HG03025 (cell line): ENCODE data around the gene ANKRD40CL.

ENCODE experiments used
- ATAC-seq: cut with Tn5 transposase; IDR thresholded peaks from one replicate; pipeline ENCODE4 v1.9.1; 2021; ENCODE audit warnings: mild to moderate bottlenecking, moderate library complexity; ENCODE audit not compliant: unreplicated experiment, low FRiP score

ANKRD40CL gene

GRCh38 chr17:50790618-50791017, 23.3 kb upstream of the ANKRD40CL start:
- no peak for ATAC-seq

DNA sequence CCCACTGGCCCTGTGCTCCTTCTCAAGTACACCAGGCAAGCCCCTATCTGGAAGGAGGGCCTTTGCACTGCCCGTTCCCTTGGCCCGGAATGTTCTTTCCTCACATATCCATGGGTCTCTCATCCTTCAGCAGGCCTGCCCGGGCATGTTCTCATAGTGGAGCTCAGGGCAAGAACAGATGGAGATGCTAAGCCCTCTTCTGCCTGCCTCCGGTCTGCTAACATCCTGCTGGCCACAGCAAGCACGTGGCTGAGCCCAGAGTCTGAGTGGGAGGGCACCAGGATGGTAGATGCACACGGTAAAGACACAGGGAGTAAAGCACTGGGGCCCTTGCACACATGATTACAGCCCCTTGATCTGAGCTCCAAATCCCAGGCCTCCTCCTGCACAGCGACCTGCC, 19.8 kb upstream of the ANKRD40CL start:
- ATAC-seq, result no peak

GRCh38 chr17:50785946-50786570, 18.7 kb upstream of the ANKRD40CL start:
- ATAC-seq, result no peak

DNA sequence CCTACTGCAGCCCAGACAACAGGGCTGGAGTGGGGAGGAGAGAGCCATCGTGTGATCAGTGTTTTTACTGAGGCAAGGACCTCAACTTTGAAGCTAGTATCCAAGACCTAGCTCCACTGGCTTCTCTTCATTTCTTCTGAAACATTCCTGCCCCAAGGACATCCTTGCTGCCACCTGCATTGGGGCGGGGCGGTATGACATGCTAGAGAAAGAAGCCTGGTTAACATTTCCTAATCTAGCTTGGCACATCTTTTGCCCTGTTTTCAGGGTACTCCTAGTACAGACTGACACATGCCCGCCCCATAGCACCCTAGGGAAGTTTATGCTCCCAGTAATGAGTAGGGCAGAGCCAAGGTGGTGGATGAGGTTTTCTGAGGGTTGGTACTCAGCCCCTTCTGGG, 17.8 kb upstream of the ANKRD40CL start:
- no peak for ATAC-seq

- ATAC-seq, result no peak
These were observed 16.6 kb upstream of the ANKRD40CL start for GRCh38 chr17:50783905-50784304.

DNA sequence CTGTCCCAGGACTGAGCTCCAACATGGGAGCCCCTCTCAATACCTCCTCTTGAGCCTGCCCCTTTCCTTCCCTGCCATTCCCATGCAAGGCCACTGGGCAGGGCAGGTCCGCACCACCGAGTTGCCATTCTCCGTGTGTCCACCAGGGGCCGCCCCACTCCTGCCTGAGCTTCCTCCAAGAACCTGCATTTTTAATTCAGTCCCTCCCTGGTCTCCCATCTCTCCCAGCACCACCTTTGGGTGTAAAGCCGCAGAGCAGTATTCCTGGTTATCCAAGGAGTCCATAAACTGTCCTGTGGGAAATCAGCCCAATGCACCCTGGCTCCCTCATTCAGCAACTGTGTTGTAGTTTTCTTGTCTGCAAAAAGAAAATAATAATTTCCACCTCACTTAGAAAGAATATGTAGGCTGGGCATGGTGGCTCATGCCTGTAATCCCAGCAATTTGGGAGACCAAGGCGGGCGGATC, 15.9 kb upstream of the ANKRD40CL start:
- no peak for ATAC-seq

GRCh38 chr17:50781167-50781566, 13.8 kb upstream of the ANKRD40CL start:
- no peak for ATAC-seq

GRCh38 chr17:50779747-50780353, 12.5 kb upstream of the ANKRD40CL start:
- no peak for ATAC-seq

DNA sequence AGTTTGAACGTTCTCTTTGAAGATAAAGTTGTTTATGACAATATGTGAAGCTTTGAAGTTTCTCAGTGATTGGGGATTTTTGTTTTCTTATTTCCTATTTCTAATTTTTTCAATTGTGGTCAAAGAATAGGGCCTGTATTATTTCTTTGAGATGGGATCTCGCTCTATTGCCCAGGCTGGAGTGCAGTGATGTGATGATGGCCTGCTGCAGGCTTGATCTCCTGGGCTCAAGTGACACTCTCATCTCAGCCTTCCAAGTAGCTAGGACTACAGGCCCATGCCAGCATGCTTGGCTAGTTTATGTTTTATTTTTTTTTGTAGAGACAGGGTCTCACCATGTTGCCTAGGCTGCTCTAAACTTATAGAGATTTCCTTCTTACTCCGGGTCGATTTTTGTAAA, 11.7 kb upstream of the ANKRD40CL start:
- ATAC-seq, result no peak

DNA sequence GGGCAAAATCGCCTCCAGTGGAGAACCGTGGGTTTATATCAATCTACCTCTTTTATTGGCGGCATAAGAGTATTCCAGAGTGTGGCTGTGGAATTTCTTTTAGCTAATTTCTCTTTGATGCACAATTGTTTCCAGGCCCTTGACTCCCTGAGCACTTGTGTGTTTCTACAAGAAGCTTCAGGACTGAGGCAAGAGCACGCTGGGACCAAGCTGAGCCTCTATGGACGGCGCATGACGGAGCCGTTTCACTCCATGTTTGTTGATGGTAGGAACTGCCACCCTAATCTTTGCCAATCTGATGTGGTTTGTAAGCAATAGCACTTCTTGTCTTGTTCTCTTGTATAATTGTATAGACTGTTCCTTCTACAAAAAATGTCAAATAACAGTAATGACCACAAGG, 11.2 kb upstream of the ANKRD40CL start:
- ATAC-seq, result no peak

- ATAC-seq, result no peak
These were observed 8.6 kb upstream of the ANKRD40CL start for GRCh38 chr17:50775926-50776325.

DNA sequence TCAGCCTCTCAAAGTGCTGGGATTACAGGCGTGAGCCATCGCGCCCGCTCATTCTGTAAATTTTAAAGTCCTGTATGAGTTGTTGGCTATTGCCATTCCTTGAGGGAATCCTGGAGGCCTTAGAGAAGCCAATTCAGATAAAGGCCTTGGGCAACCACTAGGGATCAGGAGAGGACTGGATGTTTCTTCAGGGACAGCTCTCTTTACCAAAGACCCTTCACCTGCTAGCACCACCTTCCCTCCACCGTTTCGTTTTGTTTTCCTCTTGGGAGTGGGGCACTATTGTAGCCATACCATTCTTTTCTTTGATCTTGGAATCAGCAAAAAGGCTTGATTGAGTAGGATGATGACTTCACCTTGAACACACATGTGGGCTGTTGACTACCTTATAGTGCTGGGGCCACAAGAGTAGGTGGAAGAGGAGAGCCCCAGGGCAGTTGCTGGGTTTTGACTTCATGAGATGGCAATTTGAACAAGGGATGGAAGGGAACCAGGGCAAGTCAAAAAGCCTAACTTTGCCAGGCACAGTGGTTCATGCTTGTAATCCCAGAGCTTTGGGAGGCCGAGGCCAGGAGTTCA, 7.0 kb upstream of the ANKRD40CL start:
- no peak for ATAC-seq

GRCh38 chr17:50771991-50772785, 4.9 kb upstream of the ANKRD40CL start:
- ATAC-seq, result no peak

- no peak for ATAC-seq
These were observed 3.0 kb upstream of the ANKRD40CL start for GRCh38 chr17:50770346-50770745.

DNA sequence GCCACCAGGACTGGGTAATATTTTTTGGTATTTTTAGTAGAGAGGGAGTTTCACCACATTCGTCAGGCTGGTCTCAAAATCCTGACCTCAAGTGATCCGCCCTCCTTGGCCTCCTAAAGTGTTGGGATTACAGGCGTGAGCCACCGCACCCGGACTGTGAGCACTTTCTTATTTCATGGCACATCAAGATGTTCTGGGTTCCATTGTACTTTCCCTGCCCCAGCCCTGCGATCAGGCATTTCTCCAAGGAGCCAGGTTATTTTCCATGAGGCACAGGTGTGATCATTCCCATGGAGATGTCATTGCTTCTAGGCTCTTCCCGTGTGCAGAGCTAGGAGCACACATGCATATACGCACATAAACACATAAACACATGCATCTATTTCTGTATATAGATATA, 2.6 kb upstream of the ANKRD40CL start:
- no peak for ATAC-seq

GRCh38 chr17:50768346-50768761, 1.0 kb upstream of the ANKRD40CL start:
- no peak for ATAC-seq

GRCh38 chr17:50767030-50767429, 288 bp downstream of the ANKRD40CL start:
- ATAC-seq, result no peak

DNA sequence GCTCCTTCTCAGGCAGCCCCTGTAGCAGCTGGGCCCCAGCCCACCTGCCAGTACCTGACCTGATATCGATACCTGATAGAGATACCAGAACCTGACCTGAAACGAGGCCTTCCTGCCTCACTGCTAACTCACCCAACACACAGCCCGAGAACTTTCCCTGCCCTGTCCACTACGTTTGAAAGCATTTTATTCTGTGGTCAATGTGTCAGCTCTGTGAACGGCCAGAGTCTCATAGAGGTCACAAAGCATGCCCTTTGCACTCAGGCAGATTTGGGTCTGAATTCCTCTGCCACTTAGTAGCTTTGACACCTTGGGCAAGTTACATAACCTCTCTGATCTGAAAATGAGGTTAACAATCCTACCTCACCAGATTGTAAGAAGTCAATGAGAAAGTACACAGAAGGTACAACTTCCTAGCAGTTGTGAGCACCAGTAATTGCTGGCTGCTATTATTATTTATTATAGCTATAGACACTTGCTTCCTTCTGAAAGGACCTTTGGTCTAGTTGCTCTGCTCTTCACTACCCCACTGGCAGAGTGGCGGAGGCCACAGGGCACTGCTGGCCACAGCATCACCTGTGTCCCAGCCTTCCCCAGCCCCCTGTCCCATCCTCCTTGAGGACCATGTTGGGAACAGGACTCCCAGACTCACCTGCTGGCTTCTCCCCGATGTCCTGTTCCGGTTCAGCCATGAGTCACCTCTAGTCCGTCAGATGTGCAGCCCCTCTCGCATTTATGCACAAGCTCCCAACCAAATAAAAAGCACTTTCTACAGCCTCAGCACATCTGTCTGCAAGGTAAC, 895 bp downstream of the ANKRD40CL start:
- ATAC-seq, result no peak

DNA sequence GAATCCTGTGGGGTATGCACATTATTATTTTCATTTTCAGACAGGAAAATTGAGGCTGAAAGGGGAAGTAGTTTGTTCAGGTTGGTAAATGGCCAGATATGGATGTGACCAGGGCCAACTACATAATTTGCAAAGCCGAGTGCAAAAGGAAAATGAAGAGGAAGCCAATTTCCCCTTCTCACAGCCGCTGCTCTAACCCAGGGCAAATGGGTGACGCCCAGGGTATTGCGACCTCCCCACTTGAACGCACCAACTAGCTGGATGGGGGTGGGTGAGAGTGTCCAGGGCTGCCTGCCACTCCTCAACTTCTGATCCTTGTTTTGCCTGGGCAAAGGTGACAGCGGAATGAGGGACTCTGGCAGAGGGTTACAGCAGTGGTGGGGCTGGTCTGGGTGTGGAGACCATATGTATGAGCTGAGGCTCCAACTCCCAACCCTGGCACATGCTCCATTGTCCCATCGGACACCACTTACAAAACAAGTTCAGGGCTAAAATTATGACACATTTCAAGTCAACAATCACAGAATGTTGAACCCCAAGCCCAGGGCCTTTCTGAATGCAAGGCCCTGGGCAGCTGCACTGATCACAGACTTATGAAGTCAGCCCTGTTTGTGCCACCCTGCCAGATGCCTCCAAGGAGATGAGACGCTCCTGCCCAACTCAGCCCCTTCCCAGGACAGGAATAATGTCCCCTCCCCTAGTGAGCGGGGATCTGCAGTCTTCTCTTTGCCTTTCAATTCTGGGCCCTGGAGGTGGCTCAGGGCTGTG, 1.7 kb downstream of the ANKRD40CL start:
- no peak for ATAC-seq

DNA sequence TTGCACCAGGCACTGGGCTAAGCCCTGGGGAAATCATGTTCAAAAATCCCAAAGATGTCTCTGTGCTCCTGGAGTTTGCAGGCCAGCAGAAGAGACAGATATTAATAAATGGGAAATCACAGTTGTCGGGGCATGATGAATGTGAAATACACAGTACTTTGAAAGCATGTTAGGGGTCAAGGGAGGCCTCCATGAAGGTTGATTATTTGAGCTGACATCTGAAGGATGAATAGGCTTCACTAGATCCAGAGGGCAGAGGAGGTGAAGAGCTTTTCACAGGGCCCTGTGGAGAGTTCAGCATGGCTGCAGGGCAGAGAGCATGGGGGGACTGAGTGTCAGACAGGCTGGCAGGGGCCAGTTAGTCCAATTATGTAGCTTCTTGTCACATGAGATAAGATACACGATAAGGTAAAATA, 2.6 kb downstream of the ANKRD40CL start:
- no peak for ATAC-seq
